ENCODE results near the gene SLC12A7.
"Not testable (repeated sequence)": the region's sequence is repeated elsewhere in the genome, so short reads cannot be mapped to it uniquely, and the experiment has no call there.

Gene SLC12A7

DNA sequence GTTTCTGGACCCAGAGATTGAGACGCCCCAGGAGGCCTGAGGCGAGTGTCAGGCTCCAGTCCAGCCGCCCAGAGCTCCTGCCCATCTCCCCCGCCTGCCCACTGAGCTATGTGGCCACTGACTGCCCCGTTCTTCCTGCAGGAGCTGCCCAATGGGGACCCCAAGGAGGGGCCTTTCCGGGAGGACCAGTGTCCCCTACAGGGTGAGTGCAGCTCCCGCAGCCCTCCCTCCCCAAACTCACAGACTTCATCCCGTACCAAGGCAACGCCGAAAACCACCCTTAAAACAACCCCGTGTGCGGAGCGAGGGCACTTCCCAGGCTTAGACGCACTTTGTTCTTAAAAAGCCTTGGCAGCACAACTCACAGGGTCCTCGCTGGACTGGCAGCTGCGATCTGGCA is 79.9 kb downstream of the SLC12A7 start:
- DNase-seq = no peak

DNA sequence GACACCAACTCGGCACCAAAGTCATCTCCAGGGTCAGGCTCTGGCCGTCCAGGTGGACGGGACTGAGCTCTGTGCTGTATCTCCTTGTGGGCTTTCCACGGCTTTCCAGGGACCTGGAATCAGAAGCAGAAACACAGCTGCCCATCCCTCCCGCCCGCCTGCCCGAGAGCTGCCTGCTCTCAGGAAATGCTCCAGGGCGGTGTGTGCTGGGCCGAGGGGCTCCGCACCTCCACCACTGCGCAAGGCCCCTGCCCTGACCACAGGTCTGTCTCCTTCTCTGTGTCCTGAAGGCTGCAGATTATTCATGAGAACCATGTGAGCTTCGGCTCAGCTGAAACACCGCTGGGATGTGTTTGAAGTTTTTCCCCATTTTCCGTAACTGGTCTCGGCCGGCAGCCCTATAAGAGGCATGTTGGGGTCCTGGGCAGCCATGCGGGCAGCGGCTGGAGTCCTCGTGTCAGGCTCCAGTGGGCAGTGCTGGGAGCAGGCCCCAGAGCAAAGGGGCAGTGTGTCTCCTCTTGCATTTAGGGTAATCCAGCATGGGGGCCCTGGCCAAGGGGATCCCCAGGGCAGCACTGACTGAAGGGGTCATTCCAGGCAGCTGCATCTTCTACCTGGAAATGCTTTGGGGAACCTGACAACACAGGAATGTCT is 80.4 kb downstream of the SLC12A7 start:
- no peak for DNase-seq

- no peak for DNase-seq
Measured at GRCh38 chr5:1030801-1031271, 81.0 kb downstream of the SLC12A7 start.

DNA sequence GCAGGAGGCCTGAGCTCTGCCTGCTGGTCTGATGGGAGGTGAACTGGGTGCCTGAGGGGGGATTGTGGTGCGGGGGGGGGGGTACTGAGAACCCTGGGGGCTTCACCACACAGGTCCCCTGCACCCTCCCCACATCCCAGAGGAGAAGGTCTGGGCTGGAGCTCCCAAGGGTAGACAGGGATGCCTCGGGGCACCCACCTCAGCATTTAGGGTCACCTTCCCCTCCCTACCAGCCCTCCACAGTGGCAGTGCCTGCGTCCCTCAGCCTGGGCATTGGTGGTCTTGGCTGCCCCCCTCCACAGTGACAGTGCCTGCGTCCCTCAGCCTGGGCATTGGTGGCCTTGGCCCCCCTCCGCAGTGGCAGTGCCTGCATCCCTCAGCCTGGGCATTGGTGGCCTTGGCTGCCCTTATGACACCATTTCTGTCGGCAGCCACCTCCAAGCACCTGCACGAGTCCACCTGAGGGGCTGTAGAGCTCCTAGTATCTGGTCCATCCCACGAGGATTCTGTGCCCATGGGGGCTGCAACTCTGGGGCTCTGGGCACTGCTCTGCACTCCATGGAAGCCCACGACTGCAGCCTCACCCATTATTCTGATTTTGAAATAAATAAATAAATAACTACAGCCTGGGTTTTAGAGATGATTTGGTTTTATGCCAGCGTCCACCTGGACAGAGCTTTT is 81.8 kb downstream of the SLC12A7 start:
- no peak for DNase-seq

- no peak for DNase-seq
Measured at GRCh38 chr5:1029282-1029944, 82.5 kb downstream of the SLC12A7 start.

DNA sequence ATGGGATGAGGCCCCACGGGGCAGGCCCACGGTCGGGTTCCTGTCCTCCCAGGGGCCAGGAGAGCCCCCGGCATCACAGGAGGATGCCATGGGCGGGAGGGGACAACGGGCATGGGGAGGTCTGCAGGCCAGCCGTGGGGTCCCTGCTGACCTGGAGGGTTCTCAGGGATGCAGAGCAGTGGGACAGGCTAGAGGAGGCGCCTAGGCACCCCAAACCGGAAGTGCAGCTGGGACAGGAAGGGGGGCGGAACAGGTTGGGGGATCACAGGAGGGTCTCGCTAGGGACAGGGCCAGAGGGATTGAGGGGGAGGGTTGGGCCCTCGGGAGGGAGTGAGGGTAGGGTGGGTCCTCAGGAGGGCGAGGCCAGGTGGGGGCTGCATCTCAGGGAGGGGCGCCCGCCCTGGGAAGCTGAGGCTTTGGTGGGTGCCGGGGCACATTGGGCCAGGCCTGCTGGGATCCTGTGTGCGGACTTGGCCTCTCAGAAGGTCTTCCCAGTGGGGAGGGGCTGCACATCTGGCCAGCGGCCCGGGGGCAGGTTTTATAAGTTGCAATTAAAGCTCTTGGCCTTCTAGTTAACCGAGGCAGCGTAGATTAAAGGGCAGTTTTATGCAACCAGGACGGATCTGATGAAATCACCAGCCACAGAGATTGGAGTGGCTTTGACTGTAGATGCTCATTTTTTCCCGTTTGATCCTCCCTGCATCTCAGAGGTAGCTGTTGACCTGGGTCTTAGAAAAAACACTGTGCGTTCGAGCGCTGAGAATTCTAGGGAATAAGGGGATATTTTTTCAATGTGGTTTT is 83.2 kb downstream of the SLC12A7 start:
- DNase-seq = no peak

DNA sequence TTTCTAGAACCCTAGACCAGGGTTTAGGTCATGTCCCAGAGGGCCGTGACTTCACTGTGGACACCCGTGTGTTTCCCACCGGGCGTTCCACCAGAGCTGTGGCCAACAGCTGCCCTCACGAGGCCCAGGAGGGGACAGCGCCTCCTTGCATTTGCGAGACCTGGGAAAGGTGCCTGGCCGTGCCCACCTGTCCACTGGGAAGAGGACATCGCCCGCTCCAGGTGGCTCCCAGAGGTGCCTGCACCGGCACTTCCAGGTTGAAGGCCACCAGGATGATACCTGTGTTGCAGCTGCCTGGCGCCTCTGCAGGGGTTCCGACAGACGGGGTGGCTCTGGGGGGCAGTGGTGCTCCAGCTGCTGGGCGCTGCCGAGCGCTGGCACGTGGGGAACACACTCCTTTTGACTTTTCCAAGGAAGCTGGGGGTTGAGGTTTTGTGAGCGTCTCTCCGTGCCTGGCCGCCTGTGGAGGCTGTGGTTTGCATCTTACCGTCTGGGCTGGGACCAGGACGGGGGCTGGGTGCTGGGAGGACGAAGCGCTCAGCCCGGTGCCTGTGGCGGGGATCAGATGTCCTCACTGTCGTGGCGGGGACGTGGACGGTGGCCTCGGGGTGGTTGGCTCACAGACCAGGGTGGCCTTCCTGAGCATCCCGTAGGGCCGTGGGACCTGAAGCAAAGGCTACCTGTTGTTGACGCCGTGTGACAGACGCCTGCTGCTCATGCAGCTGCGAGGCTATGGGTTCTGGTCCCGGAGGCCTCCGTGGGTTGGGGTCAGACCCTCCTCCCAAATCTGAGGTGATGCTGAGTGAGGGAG is 84.0 kb downstream of the SLC12A7 start:
- DNase-seq = no peak

GRCh38 chr5:1026700-1027621 is 84.9 kb downstream of the SLC12A7 start:
- no peak for DNase-seq

DNA sequence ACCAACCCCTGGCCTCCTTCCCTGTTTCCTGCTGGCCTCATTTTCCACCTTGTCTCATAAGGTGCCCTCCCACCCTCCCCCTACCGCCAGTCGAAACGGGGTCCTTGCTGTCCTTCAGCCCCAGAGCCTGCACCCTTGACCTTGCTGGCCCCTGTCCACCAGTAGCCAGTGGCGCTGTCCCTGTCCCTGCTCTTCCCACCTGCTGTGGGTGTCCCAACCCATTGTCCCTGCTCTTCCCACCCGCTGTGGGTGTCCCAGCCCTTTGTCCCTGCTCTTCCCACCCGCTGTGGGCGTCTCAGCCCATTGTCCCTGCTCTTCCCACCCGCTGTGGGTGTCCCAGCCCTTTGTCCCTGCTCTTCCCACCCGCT is 89.9 kb downstream of the SLC12A7 start:
- not testable (repeated sequence) for DNase-seq

DNA sequence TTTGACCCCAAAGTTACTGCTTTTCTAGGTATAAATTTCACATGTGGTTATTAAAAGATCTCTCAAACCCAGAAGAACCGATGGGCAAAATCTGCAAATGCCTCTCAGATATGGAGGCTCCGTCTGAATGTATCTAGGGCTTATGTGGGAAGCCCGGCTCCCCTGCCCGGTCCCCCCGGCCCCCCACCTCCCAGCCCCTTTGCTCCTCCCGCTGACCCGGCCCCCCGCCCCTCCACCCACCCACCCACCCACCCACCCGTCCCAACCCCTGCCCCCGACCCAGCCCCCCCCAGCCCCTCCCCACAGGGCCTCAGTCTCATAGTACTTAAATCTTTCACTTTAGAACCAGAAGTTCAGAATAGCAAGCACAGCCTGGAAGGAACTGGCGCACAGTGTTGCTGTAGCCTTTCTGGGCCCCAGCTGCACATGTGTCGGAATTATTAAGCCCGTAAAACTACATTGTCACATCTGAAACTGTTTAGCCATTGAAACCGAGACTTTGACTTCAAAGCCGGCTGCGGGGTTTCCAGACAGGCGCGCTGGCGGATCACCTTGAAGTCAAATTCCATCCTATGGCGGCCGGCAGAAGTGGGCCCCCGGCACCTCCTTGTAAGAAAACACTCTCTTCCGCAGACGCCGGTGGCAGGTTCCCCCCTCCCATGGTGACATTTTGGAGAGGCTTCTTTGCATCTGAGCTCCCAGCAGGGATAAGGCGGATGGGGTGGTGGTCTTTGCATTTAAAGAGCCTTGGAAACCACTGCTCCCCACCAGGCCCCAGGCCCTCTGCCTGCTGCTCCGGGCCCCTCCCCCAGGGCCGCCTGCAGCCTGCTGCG is 90.5 kb downstream of the SLC12A7 start:
- DNase-seq = no peak

- no peak for DNase-seq
Measured at GRCh38 chr5:1020452-1020961, 91.4 kb downstream of the SLC12A7 start.

- no peak for DNase-seq
Measured at GRCh38 chr5:1019001-1019905, 92.6 kb downstream of the SLC12A7 start.

GRCh38 chr5:1018596-1018995 is 93.3 kb downstream of the SLC12A7 start:
- DNase-seq = no peak

GRCh38 chr5:1017691-1018455 is 94.0 kb downstream of the SLC12A7 start:
- DNase-seq = no peak

DNA sequence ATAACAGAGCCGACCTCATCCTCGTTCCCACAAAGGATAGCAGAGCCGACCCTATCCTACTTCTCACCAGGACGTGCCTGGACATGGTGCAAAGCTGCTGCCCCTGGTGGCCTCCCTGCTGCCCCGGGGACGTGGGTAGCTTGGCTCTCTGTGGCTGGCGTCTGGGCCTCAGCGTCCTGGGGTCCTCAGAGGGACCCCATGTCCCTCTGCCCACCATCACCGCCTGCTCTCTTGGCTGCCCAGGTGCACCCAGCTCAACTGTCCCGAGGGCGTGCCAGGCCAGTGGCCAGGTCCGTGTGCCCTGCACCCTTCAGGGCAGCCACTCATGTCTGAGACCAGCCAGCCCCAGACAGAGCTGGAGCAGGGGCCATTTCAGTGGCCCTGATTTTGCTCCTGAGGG is 94.8 kb downstream of the SLC12A7 start:
- no peak for DNase-seq

GRCh38 chr5:1016476-1016875 is 95.4 kb downstream of the SLC12A7 start:
- DNase-seq = no peak

GRCh38 chr5:1016036-1016435 is 95.8 kb downstream of the SLC12A7 start:
- DNase-seq = no peak

GRCh38 chr5:1015507-1015906 is 96.4 kb downstream of the SLC12A7 start:
- DNase-seq = no peak

All from NCI-H1105 (cell line).